Stimulated activated naive B cell treated with anti-CD40 and anti-IgM and Interleukin-4, amounts not matched to agents 10 μg/mL and 1 μg/mL and 100 μg/mL, for 72 hours (primary cell): ENCODE measurements around the gene UNG.

ENCODE experiments used
- ATAC-seq, 2 donors: fragments of 150-1000 bp; cut with Tn5 transposase; replicated peaks; 2 replicates each; pipeline ENCODE4 v1.10.0; 2021; ENCODE audit warnings: moderate library complexity in 1 of 2
- DNase-seq: peaks from one replicate; pipeline ENCODE4 v3.0.0; 2021
- H3K27ac Mint-ChIP-seq: one replicate; pipeline ENCODE4 v1.8.0; 2022; ENCODE audit warnings: mild to moderate bottlenecking, mixed read lengths
- H3K27me3 Mint-ChIP-seq, 2 donors: one replicate each; pipeline ENCODE4 v1.8.0; 2022; ENCODE audit warnings: mixed read lengths in 2 of 2
- H3K36me3 Mint-ChIP-seq, 2 donors: one replicate each; pipeline ENCODE4 v1.8.0; 2022; ENCODE audit warnings: mixed read lengths in 2 of 2, mild to moderate bottlenecking in 1 of 2
- H3K4me1 Mint-ChIP-seq, 2 donors: one replicate each; pipeline ENCODE4 v1.8.0; 2022; ENCODE audit warnings: mixed read lengths in 2 of 2, mild to moderate bottlenecking in 1 of 2
- H3K4me3 Mint-ChIP-seq, 2 donors: one replicate each; pipeline ENCODE4 v1.8.0; 2022; ENCODE audit warnings: mild to moderate bottlenecking in 2 of 2, mixed read lengths in 2 of 2, moderate library complexity in 1 of 2
- H3K9me3 Mint-ChIP-seq, 2 donors: one replicate each; pipeline ENCODE4 v1.8.0; 2022; ENCODE audit warnings: mixed read lengths in 2 of 2, mild to moderate bottlenecking in 1 of 2

The UNG gene

DNA sequence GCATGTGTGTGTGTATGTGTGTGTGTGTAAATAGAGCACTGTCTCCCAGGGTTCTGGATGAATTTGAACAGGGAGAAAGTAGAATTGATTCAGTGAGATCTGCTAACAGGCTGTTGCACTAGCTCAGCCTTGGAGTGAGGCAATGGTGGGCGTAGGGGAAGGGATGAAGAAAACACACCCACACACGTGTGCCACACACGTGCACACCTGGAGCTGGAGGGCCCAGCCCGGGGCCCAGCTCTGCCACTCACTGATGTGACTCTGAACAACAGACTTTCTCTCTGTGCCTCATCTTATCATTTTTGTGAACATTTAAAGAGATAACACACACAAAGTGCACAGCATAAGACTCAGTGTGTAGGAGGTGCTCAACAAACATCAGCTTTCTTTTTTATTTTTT lies 23.2 kb downstream of the UNG start:
- Mint-ChIP-seq H3K36me3 (no peaks in the 10 kb centered on the region), H3K9me3 (no peaks in the 10 kb centered on the region), H3K4me3 (no peak overlapping the region), H3K4me1 (peaks cover 0 to 3% of the 10 kb centered on the region in 2 donors), H3K27ac (no peak overlapping the region), H3K27me3 (no peaks in the 10 kb centered on the region)
- DNase-seq, result no peak
- no peak for ATAC-seq

GRCh38 chr12:109121346-109121880 lies 24.0 kb downstream of the UNG start:
- Mint-ChIP-seq H3K4me1 (no peaks in the 10 kb centered on the region), H3K27me3 (no peaks in the 10 kb centered on the region), H3K27ac (no peak overlapping the region), H3K4me3 (no peak overlapping the region), H3K36me3 (no peaks in the 10 kb centered on the region), H3K9me3 (no peaks in the 10 kb centered on the region)
- DNase-seq (no peak), ATAC-seq (no peak)

- no peaks in the 10 kb centered on the region for H3K4me1 Mint-ChIP-seq
- H3K36me3 Mint-ChIP-seq, result no peaks in the 10 kb centered on the region
- H3K27me3 Mint-ChIP-seq, result no peaks in the 10 kb centered on the region
- no peak overlapping the region for H3K27ac Mint-ChIP-seq
- ATAC-seq (no peak), DNase-seq (no peak)
- H3K4me3 Mint-ChIP-seq, result no peak overlapping the region
- no peaks in the 10 kb centered on the region for H3K9me3 Mint-ChIP-seq
Measured at GRCh38 chr12:109124878-109125648, 27.7 kb downstream of the UNG start.

DNA sequence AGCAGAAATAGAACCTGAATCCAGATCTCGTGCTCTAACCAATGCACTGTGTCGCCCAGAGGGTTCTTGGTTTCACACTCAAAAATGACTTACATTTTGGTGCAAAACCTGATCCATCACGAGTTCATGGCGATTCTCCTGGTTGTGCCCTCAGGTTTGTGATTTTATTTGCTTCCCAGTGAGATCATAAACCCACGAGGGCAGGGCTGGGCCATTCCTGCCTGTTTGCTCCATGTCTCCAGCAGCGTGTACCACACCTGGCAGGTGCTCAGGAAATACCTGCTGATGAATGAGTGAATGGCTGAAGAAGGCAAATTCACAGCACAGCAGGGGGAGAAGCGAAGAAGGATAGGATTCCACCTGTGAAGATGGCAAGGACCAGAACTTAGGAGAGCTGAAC lies 28.4 kb downstream of the UNG start:
- Mint-ChIP-seq H3K4me1 (no peaks in the 10 kb centered on the region), H3K4me3 (no peak overlapping the region), H3K27ac (no peak overlapping the region), H3K36me3 (no peaks in the 10 kb centered on the region), H3K27me3 (peaks cover 0 to 4% of the 10 kb centered on the region in 2 donors), H3K9me3 (no peaks in the 10 kb centered on the region)
- no peak for DNase-seq
- no peak for ATAC-seq

GRCh38 chr12:109126784-109127183 lies 29.4 kb downstream of the UNG start:
- H3K27ac Mint-ChIP-seq, result no peak overlapping the region
- no peak overlapping the region for H3K4me3 Mint-ChIP-seq
- no peaks in the 10 kb centered on the region for H3K36me3 Mint-ChIP-seq
- no peak for ATAC-seq
- H3K4me1 Mint-ChIP-seq, result no peaks in the 10 kb centered on the region
- H3K27me3 Mint-ChIP-seq, result peaks cover 0 to 7% of the 10 kb centered on the region in 2 donors
- no peaks in the 10 kb centered on the region for H3K9me3 Mint-ChIP-seq
- no peak for DNase-seq

DNA sequence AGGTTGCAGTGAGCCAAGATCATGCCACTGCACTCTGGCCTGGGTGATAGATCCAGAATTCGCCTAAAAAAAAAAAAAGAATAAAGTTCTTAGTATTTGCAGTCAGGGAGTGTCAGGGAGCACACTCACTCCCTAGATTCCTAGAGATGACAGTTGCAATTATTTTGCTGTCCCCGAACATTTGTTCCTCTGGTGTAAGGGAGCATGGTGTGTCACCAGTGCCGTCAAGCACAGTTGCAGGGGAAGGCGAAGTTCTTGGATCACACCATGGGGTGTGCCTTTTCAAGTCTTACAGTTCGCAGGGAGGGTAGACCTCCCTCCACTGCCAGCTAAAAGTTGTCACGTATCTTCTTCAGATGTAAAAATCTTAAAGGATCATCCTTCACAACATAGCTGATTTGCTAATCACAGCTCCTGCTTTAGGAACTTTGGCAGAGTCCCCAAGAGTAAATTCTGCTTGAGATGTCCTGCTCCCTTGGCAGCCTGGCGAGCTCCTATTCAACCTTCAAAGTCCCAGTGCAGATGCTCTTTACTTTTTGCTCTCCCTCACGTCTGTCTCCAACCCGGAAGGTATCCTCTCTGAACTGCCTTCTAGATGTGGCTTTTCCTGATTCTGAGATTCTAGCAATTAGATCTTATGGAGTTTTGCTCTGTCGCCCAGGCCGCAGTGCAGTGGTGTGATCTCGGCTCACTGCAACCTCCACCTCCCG lies 30.3 kb downstream of the UNG start:
- Mint-ChIP-seq H3K4me1 (no peaks in the 10 kb centered on the region), H3K36me3 (no peaks in the 10 kb centered on the region), H3K27ac (no peak overlapping the region), H3K27me3 (peaks cover 5 to 11% of the 10 kb centered on the region in 2 donors), H3K4me3 (no peak overlapping the region), H3K9me3 (no peaks in the 10 kb centered on the region)
- DNase-seq (no peak), ATAC-seq (no peak)

- Mint-ChIP-seq H3K27me3 (peaks cover 9 to 18% of the 10 kb centered on the region in 2 donors), H3K4me1 (no peaks in the 10 kb centered on the region), H3K36me3 (no peaks in the 10 kb centered on the region), H3K4me3 (no peak overlapping the region), H3K9me3 (peaks cover 0 to 3% of the 10 kb centered on the region in 2 donors), H3K27ac (no peak overlapping the region)
- ATAC-seq (no peak), DNase-seq (no peak)
Measured at GRCh38 chr12:109130297-109131153, 33.1 kb downstream of the UNG start.

GRCh38 chr12:109131154-109132050 lies 34.0 kb downstream of the UNG start:
- no peak overlapping the region for H3K27ac Mint-ChIP-seq
- no peaks in the 10 kb centered on the region for H3K36me3 Mint-ChIP-seq
- ATAC-seq (no peak), DNase-seq (no peak)
- no peak overlapping the region for H3K4me3 Mint-ChIP-seq
- peaks cover 0 to 3% of the 10 kb centered on the region in 2 donors for H3K9me3 Mint-ChIP-seq
- no peaks in the 10 kb centered on the region for H3K4me1 Mint-ChIP-seq
- H3K27me3 Mint-ChIP-seq, result peaks cover 9 to 18% of the 10 kb centered on the region in 2 donors

GRCh38 chr12:109134186-109134917 lies 37.0 kb downstream of the UNG start:
- no peak for DNase-seq
- Mint-ChIP-seq H3K4me3 (no peak overlapping the region), H3K27ac (no peak overlapping the region), H3K9me3 (peaks cover 4 to 7% of the 10 kb centered on the region in 2 donors), H3K36me3 (no peaks in the 10 kb centered on the region), H3K4me1 (no peaks in the 10 kb centered on the region), H3K27me3 (peaks cover 19 to 30% of the 10 kb centered on the region in 2 donors)
- no peak for ATAC-seq

DNA sequence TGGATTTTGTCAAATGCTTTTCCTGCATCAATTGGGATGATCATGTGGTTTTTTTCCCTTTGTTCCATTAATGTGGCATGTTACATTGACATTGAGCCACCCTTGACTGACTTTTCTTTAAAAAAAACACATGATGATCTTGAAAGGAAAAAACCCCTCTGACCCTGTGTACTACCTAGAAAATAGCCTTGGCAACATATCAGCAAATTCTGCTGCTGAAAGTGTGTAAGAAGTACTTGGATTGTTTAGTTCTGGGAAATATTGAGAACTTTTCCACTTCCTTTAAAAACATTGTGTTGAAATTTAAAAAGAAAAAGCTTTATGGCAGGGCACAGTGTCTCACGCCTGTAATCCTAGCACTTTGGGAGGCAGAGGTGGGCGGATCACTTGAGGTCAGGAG lies 39.7 kb downstream of the UNG start:
- DNase-seq, result no peak
- no peak overlapping the region for H3K4me3 Mint-ChIP-seq
- H3K36me3 Mint-ChIP-seq, result no peaks in the 10 kb centered on the region
- no peaks in the 10 kb centered on the region for H3K4me1 Mint-ChIP-seq
- peaks cover 4 to 7% of the 10 kb centered on the region in 2 donors for H3K9me3 Mint-ChIP-seq
- ATAC-seq, result no peak
- H3K27ac Mint-ChIP-seq, result no peak overlapping the region
- H3K27me3 Mint-ChIP-seq, result peaks cover 21 to 35% of the 10 kb centered on the region in 2 donors

GRCh38 chr12:109139360-109139759 lies 42.0 kb downstream of the UNG start:
- Mint-ChIP-seq H3K36me3 (no peaks in the 10 kb centered on the region), H3K4me3 (no peak overlapping the region), H3K4me1 (no peaks in the 10 kb centered on the region), H3K27me3 (peaks cover 14 to 26% of the 10 kb centered on the region in 2 donors), H3K9me3 (peaks cover 4 to 7% of the 10 kb centered on the region in 2 donors), H3K27ac (no peak overlapping the region)
- ATAC-seq (no peak), DNase-seq (no peak)

- Mint-ChIP-seq H3K27ac (no peak overlapping the region), H3K9me3 (peaks cover 4 to 7% of the 10 kb centered on the region in 2 donors), H3K27me3 (peaks cover 14 to 26% of the 10 kb centered on the region in 2 donors), H3K4me1 (no peaks in the 10 kb centered on the region), H3K36me3 (no peaks in the 10 kb centered on the region), H3K4me3 (no peak overlapping the region)
- no peak for DNase-seq
- no peak for ATAC-seq
Measured at GRCh38 chr12:109139791-109140190, 42.4 kb downstream of the UNG start.

DNA sequence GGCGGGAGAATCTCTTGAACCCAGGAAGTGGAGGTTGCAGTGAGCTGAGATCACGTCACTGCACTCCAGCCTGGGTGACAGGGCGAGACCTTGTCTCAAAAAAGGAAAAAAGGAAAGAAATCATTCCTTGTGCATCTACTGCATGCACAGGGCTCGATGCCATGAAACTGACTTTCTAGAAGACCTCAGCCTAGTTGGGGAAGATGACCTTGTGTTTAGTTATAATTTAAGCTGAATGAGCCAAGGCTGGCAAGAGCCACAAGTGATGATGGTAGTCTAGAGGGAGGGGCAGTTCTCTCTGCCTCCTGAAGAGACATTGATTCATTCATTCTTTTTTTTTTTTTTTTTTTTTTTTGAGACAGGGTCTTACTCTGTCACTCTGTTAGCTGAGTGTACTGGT lies 43.2 kb downstream of the UNG start:
- H3K9me3 Mint-ChIP-seq, result peaks cover 4% of the 10 kb centered on the region in 2 donors

More for the DNA sequence above, 43.2 kb downstream of the UNG start:
- ATAC-seq (no peak), DNase-seq (no peak)
- Mint-ChIP-seq H3K4me3 (no peak overlapping the region), H3K27ac (no peak overlapping the region), H3K27me3 (peaks cover 10 to 26% of the 10 kb centered on the region in 2 donors), H3K36me3 (no peaks in the 10 kb centered on the region), H3K4me1 (no peaks in the 10 kb centered on the region)
